K562 (cell line): Measurements from ENCODE around the gene FOXL2NB. TPM values are rescaled to one million over a fixed set of nuclear protein-coding genes. Genes with fewer than 3 reads are reported as not detected.

Source experiments
- CBX3 ChIP-seq, 2 experiments: IDR thresholded peaks; 1 replicate in 1 of 2; 2 replicates in 1 of 2; pipeline ENCODE4 v1.6.1; 2012; ENCODE audit warnings: inconsistent platforms in 2 of 2, low read length in 2 of 2, borderline replicate concordance in 1 of 2, control low read depth in 1 of 2
- CCNT2 ChIP-seq: IDR thresholded peaks from 2 replicates; pipeline ENCODE4 v1.6.1; 2011; ENCODE audit warnings: borderline replicate concordance, low read depth, mild to moderate bottlenecking, moderate library complexity, mixed read lengths, low read length; ENCODE audit not compliant: insufficient read length; ENCODE audit errors: extremely low read depth
- FOSL1 ChIP-seq: fragments of 200-800 bp; sonication (Bioruptor generic); conservative IDR thresholded peaks from 2 replicates; pipeline ENCODE4 v1.6.1; 2016; ENCODE audit warnings: missing genetic modification characterization, missing compliant biosample characterization
- GTF2E2 ChIP-seq: fragments of 200-800 bp; sonication (Bioruptor generic); IDR thresholded peaks from 2 replicates; pipeline ENCODE4 v1.6.1; 2016; ENCODE audit warnings: missing genetic modification characterization, missing compliant biosample characterization
- HNRNPUL1 ChIP-seq: fragments of 200-400 bp; formaldehyde crosslinking; IDR thresholded peaks from 2 replicates; pipeline ENCODE4 v1.6.1; 2017; ENCODE audit warnings: low read length
- IRF2 ChIP-seq: sonication (generic); formaldehyde crosslinking; IDR thresholded peaks from 2 replicates; pipeline ENCODE4 v1.8.1; 2022; ENCODE audit warnings: mild to moderate bottlenecking, missing genetic modification reagents
- KAT8 ChIP-seq: fragments of 450-650 bp; IDR thresholded peaks from 2 replicates; pipeline ENCODE4 v1.6.1; 2016; ENCODE audit warnings: low read depth, mild to moderate bottlenecking
- KDM2B ChIP-seq: fragments of 250-450 bp; sonication (Bioruptor Pico); IDR thresholded peaks from 2 replicates; pipeline ENCODE4 v1.8.0; 2021; ENCODE audit warnings: mild to moderate bottlenecking, moderate library complexity
- MCM5 ChIP-seq: fragments of 450-650 bp; IDR thresholded peaks from 2 replicates; pipeline ENCODE4 v1.6.1; 2016; ENCODE audit warnings: low read depth
- MIER1 ChIP-seq: fragments of 450-650 bp; IDR thresholded peaks from 2 replicates; pipeline ENCODE4 v1.6.1; 2016; ENCODE audit warnings: antibody characterized with exemption, mild to moderate bottlenecking, low read depth
- PHF21A ChIP-seq: fragments of 450-650 bp; IDR thresholded peaks from 2 replicates; pipeline ENCODE4 v1.6.1; 2017; ENCODE audit warnings: low read depth, borderline replicate concordance
- PTTG1 ChIP-seq: fragments of 450-650 bp; IDR thresholded peaks from 2 replicates; pipeline ENCODE4 v1.6.1; 2016; ENCODE audit warnings: low read depth, mild to moderate bottlenecking, missing genetic modification characterization, missing compliant biosample characterization
- RBM17 ChIP-seq: fragments of 200-400 bp; formaldehyde crosslinking; IDR thresholded peaks from 2 replicates; pipeline ENCODE4 v1.6.1; 2017; ENCODE audit warnings: low read depth, mild to moderate bottlenecking, low read length, borderline replicate concordance
- SRSF7 ChIP-seq: fragments of 200-400 bp; formaldehyde crosslinking; optimal IDR thresholded peaks from 2 replicates; pipeline ENCODE3; 2017; ENCODE audit warnings: mild to moderate bottlenecking, low read depth, low read length
- TEAD4 ChIP-seq, 2 experiments: sonication (generic) in 1 of 2; formaldehyde crosslinking in 1 of 2; IDR thresholded peaks; 2 replicates each; pipeline versions ENCODE4 v1.6.1 to v1.8.0; 2012 to 2022; ENCODE audit warnings: borderline replicate concordance in 1 of 2, inconsistent platforms in 1 of 2, low read length in 1 of 2, mild to moderate bottlenecking in 1 of 2, missing genetic modification reagents in 1 of 2
- U2AF2 ChIP-seq: fragments of 200-400 bp; formaldehyde crosslinking; optimal IDR thresholded peaks from 2 replicates; pipeline ENCODE3; 2017; ENCODE audit warnings: low read depth, mild to moderate bottlenecking, low read length
- ZC3H4 ChIP-seq: sonication (generic); formaldehyde crosslinking; IDR thresholded peaks from 2 replicates; pipeline ENCODE4 v1.9.0; 2021; ENCODE audit warnings: missing genetic modification reagents, borderline replicate concordance
- ZNF274 ChIP-seq: IDR thresholded peaks from 2 replicates; pipeline ENCODE4 v1.6.1; 2011; ENCODE audit warnings: low read depth, mild to moderate bottlenecking, low read length, moderate library complexity, borderline replicate concordance
- polyA plus RNA-seq, 8 experiments: library from polyadenylated mRNA; depleted of rRNA in 4 of 8; stranded (reverse) in 5 of 8; unstranded in 3 of 8; fragments of >200 nt; fragmentation: Nextera tagmentation in 2 of 8; fragmentation: Illumina TruSeq in 1 of 8; extraction: Ambion mirVana in 2 of 8; extraction: Trizol in 1 of 8; gene quantifications; 2 replicates each; pipeline versions ENCODE4 v1.2.1 to v1.2.3, GENCODE V29; 2011 to 2014; ENCODE audit warnings: inconsistent platforms in 1 of 8, missing spikeins in 1 of 8
- total RNA-seq, 7 experiments: library from RNA; depleted of rRNA in 6 of 7; stranded (reverse); fragments of >200 nt in 6 of 7; fragmentation: Illumina TruSeq in 2 of 7; extraction: Trizol in 2 of 7; gene quantifications; 2 replicates each; pipeline versions ENCODE4 v1.2.1 to v1.2.3, GENCODE V29; 2011 to 2021; ENCODE audit warnings: low replicate concordance in 1 of 7
- TF ChIP-seq, protein P1 (sequence below), 2 experiments: IDR thresholded peaks; 2 replicates each; pipeline ENCODE4 v1.6.1; 2011; ENCODE audit warnings: borderline replicate concordance in 1 of 2, control low read depth in 1 of 2, low read depth in 1 of 2, low read length in 1 of 2, mild to moderate bottlenecking in 1 of 2, mixed read lengths in 1 of 2, moderate library complexity in 1 of 2; ENCODE audit not compliant: insufficient read depth in 1 of 2, insufficient read length in 1 of 2, poor library complexity in 1 of 2, severe bottlenecking in 1 of 2; ENCODE audit errors: extremely low read depth in 1 of 2
- TF ChIP-seq, protein P2 (sequence below): fragments of 450-650 bp; formaldehyde crosslinking; IDR thresholded peaks from 2 replicates; pipeline ENCODE4 v1.4.0; 2020; ENCODE audit warnings: mild to moderate bottlenecking, mixed read lengths
- TF ChIP-seq, protein P3 (sequence below): fragments of 450-650 bp; IDR thresholded peaks from 2 replicates; pipeline ENCODE4 v1.6.1; 2014; ENCODE audit warnings: low read depth, mild to moderate bottlenecking, moderate library complexity, borderline replicate concordance

Gene FOXL2NB
- total and polyA plus RNA-seq, 9 of the 15 experiments (the other 6 are each of a cell fraction or from before 2014, with no cell fraction given): 0.71 to 17.4 (median 9.0) TPM

DNA sequence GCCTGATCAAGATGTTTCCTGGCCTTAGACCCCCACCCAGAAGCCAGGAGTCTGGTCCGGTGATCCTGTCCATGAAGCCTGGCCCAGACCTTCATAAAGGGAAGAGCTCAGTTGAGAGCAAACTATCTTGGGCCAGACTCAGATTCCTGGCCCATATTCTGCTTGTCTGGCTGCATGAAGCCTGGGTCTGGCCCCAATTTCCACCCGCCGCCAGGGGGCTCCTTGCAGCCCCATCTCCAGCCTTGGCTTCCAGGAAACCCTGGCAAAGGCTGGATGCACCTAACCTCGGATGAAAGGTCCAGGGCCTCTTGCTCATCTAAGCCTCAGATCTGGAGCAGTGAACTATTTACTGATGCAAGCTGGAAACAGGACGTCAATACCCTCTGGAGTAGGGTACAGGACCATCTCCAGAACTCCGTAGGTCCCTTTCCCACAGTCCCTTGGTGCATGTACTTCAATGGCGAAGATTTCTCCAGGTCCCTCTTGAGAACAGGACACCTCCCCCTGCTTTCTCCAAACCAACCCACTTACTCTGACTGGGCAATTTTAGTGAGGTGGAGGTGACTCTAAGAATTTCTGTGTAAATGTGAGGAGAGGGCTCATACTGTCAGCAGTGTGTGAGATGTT lies 5.6 kb upstream of the FOXL2NB start (continued):
- TF ChIP-seq, protein P1, sequence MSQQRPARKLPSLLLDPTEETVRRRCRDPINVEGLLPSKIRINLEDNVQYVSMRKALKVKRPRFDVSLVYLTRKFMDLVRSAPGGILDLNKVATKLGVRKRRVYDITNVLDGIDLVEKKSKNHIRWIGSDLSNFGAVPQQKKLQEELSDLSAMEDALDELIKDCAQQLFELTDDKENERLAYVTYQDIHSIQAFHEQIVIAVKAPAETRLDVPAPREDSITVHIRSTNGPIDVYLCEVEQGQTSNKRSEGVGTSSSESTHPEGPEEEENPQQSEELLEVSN (IDR thresholded peaks at IDR 0.05; ENCODE audit: borderline replicate concordance in 1 of 2, extremely low read depth in 1 of 2, insufficient read depth in 1 of 2, insufficient read length in 1 of 2, low read depth in 1 of 2, low read length in 1 of 2, poor library complexity in 1 of 2, severe bottlenecking in 1 of 2): no peak
- no peak for TF ChIP-seq PHF21A
- TF ChIP-seq FOSL1: no peak
- no peak for TF ChIP-seq RBM17
- TF ChIP-seq U2AF2: no peak
- no peak for TF ChIP-seq SRSF7
- no peak for TF ChIP-seq KDM2B (CRISPR knock-in tag)
- TF ChIP-seq GTF2E2 (tag): no peak
- TF ChIP-seq KAT8: no peak
- no peak for TF ChIP-seq ZC3H4 (CRISPR knock-in tag)
- TF ChIP-seq, protein P2, sequence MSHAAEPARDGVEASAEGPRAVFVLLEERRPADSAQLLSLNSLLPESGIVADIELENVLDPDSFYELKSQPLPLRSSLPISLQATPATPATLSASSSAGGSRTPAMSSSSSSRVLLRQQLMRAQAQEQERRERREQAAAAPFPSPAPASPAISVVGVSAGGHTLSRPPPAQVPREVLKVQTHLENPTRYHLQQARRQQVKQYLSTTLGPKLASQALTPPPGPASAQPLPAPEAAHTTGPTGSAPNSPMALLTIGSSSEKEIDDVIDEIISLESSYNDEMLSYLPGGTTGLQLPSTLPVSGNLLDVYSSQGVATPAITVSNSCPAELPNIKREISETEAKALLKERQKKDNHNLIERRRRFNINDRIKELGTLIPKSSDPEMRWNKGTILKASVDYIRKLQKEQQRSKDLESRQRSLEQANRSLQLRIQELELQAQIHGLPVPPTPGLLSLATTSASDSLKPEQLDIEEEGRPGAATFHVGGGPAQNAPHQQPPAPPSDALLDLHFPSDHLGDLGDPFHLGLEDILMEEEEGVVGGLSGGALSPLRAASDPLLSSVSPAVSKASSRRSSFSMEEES (CRISPR knock-in tag): no peak
- TF ChIP-seq, protein P3, sequence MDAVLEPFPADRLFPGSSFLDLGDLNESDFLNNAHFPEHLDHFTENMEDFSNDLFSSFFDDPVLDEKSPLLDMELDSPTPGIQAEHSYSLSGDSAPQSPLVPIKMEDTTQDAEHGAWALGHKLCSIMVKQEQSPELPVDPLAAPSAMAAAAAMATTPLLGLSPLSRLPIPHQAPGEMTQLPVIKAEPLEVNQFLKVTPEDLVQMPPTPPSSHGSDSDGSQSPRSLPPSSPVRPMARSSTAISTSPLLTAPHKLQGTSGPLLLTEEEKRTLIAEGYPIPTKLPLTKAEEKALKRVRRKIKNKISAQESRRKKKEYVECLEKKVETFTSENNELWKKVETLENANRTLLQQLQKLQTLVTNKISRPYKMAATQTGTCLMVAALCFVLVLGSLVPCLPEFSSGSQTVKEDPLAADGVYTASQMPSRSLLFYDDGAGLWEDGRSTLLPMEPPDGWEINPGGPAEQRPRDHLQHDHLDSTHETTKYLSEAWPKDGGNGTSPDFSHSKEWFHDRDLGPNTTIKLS: no peak
- no peak for TF ChIP-seq IRF2
- TF ChIP-seq TEAD4 (IDR thresholded peaks at IDR 0.05; ENCODE audit: low read length): no peak
- no peak for TF ChIP-seq TEAD4 (CRISPR knock-in tag; IDR thresholded peaks at IDR 0.05; ENCODE audit: borderline replicate concordance)
- no peak for TF ChIP-seq HNRNPUL1
- no peak for TF ChIP-seq ZNF274
- no peak for TF ChIP-seq MIER1
- no peak for TF ChIP-seq CCNT2
- TF ChIP-seq MCM5: no peak
- peak in 1 of 2 experiments; percentile 29; a peak in 1 of 3 replicates for TF ChIP-seq CBX3 (IDR thresholded peaks at IDR 0.05; ENCODE audit: borderline replicate concordance in 1 of 2, low read length in 2 of 2)
- no peak for TF ChIP-seq PTTG1 (tag)
